DLD1 (cell line): ENCODE results near the gene PSMB10.

ENCODE experiments used
- in situ Hi-C: cut with HindIII; loops from 2 replicates; pipeline ENCODE4 v1.10.0; 2017; ENCODE audit warnings: low sequenced_read_pairs

The PSMB10 gene

DNA sequence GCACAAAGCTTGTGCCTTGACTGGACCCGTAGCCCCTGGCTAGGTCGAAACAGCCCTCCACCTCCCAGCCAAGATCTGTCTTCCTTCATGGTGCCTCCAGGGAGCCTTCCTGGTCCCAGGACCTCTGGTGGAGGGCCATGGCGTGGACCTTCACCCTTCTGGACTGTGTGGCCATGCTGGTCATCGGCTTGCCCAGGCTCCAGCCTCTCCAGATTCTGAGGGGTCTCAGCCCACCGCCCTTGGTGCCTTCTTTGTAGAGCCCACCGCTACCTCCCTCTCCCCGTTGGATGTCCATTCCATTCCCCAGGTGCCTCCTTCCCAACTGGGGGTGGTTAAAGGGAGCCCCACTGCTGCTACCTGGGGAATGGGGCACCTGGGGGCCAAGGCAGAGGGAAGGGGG is 8.5 kb downstream of the PSMB10 start:
- in situ Hi-C loops = no loop called here

- in situ Hi-C loops = no loop called here
Measured at GRCh38 chr16:67927131-67927941, 9.3 kb downstream of the PSMB10 start.

DNA sequence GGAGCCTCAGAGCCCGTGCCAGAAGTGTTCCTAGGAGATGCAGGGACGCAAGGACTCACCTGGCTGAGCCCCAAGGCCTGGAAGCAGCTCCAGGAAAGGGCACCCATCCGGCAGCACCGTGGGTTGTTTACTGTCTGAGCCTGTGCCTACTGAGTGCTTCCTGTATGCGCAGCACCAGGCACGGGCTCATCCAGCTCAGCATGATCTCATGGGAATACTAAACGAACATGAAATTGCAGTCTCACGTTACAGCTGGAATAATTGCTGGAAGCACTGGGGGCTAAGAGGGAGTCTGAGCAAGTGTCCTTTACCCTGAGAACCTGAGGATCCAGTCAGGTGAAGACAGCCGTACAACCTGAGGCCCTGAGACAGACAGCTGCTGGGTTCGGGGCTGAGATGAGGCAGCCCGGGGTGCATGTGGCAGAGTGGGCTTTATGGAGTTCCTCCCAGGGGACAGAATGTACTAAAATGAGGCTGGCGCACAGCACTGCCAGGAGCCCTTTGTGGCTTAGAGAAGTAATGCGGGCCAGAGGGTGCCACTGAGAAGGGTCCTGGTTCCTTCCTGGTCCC is 10.4 kb downstream of the PSMB10 start:
- in situ Hi-C loops = no loop called here

DNA sequence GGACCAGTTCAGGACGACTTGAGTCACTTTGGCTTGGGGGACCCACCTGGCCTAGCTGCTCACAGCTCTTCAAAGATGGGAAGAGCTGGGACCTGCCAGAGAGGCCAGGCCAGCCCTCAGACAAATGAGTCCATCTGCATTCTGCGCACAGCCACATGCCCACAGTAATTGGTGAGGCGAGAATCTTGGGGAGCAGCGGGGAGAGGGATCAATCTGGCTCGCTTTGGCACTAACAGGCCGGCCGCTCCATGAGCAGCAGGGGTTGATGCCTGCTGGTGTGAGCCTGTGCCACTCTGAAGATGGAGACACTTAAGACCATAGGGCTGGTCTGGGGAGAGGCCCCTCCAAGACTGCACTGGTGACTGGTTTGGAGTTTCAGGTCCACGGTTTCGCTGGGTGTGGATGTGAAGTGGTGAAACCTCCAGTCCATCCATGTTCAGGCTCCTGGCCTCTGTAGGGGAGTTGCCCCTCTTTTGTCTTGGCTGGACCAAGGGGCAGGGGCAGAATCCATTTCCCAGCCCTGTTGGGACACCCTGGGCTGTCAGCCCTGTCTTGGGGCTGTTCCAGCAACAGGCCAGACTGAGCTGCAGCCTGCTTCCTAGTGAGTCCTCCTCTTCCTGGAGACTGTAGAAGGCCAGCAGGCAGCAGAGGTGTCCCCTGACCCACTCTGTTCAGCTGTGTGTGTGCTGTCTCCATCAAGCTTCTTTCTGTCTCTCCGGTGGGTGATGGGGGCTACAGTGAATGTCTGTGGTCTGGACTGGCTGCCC is 12.3 kb downstream of the PSMB10 start:
- in situ Hi-C loops = loop anchor here (25.0 kb wide), 1 partner anchor 88 kb away; the partner anchor contains the start of genes DDX28, DPEP2NB and DUS2

DNA sequence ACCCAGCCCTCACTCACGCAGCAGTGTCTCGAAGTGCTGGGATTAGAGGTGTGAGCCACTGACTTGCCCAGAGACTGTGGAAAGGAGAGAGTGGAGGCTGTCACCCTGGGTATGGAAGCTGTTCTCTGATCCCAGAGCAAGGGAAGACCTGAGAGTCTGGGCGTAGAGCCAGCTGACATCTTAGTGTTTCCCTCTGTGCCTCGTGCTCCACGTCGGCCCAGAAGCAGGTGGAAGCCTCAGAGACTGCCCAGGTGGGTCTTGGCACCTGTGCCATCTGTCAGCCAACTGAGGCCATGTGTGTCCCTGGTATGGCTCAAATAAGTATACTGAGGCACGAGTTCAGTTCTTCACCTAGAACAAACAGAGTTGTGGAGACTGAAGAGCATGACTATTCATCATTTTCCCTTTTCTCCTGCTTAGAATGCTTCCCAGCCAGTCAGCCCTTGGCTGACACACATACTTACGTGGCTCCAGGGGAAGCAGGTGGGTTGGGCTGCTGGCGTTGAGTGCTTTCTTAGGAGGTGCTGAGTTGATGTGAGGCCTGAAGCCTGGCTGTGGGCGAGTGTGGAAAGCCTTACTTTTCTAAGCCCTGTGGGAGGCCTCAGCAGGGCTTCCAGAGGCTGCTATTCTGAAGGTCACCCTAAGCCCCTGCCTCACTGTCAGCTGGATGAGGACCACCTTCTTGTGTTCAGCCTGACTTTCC is 13.1 kb downstream of the PSMB10 start:
- in situ Hi-C loops = loop anchor here (25.0 kb wide), 1 partner anchor 89 kb away; the partner anchor contains the start of genes DDX28, DPEP2NB and DUS2

- in situ Hi-C loops = loop anchor here (25.0 kb wide), 1 partner anchor 90 kb away; the partner anchor contains the start of genes DDX28, DPEP2NB and DUS2
Measured at GRCh38 chr16:67922740-67923139, 13.9 kb downstream of the PSMB10 start.

- in situ Hi-C loops = loop anchor here (25.0 kb wide), 1 partner anchor 90 kb away; the partner anchor contains the start of genes DDX28, DPEP2NB and DUS2
Measured at GRCh38 chr16:67922221-67922620, 14.4 kb downstream of the PSMB10 start.

DNA sequence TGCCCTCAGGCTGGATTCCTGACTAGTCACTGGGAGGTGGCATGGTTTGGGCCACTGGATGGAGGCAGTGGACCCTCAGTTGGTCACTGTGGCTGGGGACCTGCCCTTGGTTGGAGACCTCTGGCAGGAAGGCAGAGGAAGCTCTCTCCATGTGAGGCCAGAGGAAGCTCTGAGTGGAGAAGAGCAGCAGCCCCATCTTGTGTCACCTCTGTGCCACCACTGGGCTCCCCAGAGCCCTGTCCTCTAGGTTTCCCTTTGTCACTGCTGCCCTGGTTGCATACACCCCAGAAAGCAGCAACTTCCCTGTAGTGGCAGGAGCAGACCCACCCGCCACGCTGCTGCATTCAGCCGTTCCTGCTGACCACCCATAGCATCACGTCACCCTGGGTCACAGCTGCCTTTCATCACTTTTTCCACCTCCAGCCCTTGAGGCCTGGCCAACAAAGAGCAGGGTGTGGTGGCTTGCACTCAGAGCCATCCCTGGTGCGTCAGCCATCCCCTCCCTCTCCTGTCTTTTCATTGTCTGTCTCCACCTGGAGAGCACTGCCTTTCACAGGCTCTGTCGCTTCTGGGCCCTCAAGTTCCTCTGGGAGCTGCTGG is 16.9 kb downstream of the PSMB10 start:
- in situ Hi-C loops = loop anchor here (25.0 kb wide), 1 partner anchor 93 kb away; the partner anchor contains the start of genes DDX28, DPEP2NB and DUS2

- in situ Hi-C loops = loop anchor here (25.0 kb wide), 1 partner anchor 94 kb away; the partner anchor contains the start of genes DDX28, DPEP2NB and DUS2
Measured at GRCh38 chr16:67917852-67918236, 18.8 kb downstream of the PSMB10 start.

GRCh38 chr16:67917140-67917851 is 19.4 kb downstream of the PSMB10 start:
- in situ Hi-C loops = loop anchor here (25.0 kb wide), 1 partner anchor 95 kb away; the partner anchor contains the start of genes DDX28, DPEP2NB and DUS2

DNA sequence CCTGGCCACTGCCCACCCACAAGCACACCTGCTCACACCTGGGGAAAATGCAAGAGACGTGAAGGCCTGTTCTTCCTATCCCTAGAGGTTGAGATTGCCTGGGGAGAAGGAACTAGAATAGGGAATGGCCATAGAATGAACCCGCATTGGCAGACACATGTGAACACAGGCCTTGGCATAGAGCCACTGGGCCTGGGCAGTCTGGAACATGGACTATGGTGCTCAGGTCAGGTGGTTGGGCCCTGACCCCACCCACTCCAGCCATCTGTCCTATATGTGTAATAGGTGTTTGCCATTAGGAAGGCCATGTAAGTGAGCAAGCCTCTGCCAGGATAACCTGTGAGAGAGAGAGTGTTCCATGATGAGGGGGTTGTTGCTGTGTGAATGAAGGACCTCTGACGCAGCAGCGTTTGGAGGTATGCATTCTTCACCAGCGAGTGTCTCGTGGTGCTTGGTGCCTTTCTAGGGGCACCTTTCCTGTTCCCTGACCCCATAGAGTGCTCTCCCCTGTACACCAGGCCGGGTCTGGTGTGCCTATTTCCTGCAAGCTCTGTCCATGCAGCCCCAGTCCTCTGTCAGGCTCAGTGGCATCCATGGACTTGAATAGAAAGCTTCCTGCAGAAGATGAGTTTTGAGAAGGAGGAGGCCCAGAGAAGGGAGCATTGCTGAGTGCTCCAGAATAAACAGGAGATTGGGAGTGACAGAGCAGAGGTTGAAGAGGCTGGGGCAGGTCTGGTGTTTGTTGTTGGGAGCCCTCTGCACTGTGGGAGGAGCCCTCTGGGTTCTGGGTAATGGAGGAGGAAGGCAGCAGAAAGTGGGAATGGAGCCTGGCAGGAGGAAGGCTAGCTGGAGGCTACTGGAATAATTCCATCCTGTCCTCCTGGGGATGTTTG is 20.6 kb downstream of the PSMB10 start:
- in situ Hi-C loops = loop anchor here (25.0 kb wide), 1 partner anchor 96 kb away; the partner anchor contains the start of genes DDX28, DPEP2NB and DUS2

- in situ Hi-C loops = loop anchor here (25.0 kb wide), 1 partner anchor 97 kb away; the partner anchor contains the start of genes DDX28, DPEP2NB and DUS2
Measured at GRCh38 chr16:67915496-67915769, 21.2 kb downstream of the PSMB10 start.

GRCh38 chr16:67914758-67915495 is 21.7 kb downstream of the PSMB10 start:
- in situ Hi-C loops = loop anchor here (25.0 kb wide), 1 partner anchor 97 kb away; the partner anchor contains the start of genes DDX28, DPEP2NB and DUS2

GRCh38 chr16:67910158-67910557 is 26.5 kb downstream of the PSMB10 start:
- in situ Hi-C loops = loop anchor here (25.0 kb wide), 1 partner anchor 102 kb away; the partner anchor contains the start of genes DDX28, DPEP2NB and DUS2

DNA sequence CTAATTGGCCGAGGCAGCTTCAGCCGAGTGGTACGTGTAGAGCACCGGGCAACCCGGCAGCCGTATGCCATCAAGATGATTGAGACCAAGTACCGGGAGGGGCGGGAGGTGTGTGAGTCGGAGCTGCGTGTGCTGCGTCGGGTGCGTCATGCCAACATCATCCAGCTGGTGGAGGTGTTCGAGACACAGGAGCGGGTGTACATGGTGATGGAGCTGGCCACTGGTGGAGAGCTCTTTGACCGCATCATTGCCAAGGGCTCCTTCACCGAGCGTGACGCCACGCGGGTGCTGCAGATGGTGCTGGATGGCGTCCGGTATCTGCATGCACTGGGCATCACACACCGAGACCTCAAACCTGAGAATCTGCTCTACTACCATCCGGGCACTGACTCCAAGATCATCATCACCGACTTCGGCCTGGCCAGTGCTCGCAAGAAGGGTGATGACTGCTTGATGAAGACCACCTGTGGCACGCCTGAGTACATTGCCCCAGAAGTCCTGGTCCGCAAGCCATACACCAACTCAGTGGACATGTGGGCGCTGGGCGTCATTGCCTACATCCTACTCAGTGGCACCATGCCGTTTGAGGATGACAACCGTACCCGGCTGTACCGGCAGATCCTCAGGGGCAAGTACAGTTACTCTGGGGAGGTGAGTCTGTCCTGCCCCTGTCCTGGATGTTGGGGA is 27.5 kb downstream of the PSMB10 start:
- in situ Hi-C loops = loop anchor here (25.0 kb wide), 1 partner anchor 103 kb away; the partner anchor contains the start of genes DDX28, DPEP2NB and DUS2

- in situ Hi-C loops = loop anchor here (25.0 kb wide), 1 partner anchor 105 kb away; the partner anchor contains the start of genes DDX28, DPEP2NB and DUS2
Measured at GRCh38 chr16:67907397-67908180, 29.1 kb downstream of the PSMB10 start.
